HK-2 (cell line): ENCODE measurements around the gene EGFL6.

ENCODE experiments used
- DNase-seq: peaks from one replicate; pipeline ENCODE4 v3.0.0-alpha.2; 2018; ENCODE audit not compliant: unreplicated experiment

The EGFL6 gene, protein sequence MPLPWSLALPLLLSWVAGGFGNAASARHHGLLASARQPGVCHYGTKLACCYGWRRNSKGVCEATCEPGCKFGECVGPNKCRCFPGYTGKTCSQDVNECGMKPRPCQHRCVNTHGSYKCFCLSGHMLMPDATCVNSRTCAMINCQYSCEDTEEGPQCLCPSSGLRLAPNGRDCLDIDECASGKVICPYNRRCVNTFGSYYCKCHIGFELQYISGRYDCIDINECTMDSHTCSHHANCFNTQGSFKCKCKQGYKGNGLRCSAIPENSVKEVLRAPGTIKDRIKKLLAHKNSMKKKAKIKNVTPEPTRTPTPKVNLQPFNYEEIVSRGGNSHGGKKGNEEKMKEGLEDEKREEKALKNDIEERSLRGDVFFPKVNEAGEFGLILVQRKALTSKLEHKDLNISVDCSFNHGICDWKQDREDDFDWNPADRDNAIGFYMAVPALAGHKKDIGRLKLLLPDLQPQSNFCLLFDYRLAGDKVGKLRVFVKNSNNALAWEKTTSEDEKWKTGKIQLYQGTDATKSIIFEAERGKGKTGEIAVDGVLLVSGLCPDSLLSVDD

DNA sequence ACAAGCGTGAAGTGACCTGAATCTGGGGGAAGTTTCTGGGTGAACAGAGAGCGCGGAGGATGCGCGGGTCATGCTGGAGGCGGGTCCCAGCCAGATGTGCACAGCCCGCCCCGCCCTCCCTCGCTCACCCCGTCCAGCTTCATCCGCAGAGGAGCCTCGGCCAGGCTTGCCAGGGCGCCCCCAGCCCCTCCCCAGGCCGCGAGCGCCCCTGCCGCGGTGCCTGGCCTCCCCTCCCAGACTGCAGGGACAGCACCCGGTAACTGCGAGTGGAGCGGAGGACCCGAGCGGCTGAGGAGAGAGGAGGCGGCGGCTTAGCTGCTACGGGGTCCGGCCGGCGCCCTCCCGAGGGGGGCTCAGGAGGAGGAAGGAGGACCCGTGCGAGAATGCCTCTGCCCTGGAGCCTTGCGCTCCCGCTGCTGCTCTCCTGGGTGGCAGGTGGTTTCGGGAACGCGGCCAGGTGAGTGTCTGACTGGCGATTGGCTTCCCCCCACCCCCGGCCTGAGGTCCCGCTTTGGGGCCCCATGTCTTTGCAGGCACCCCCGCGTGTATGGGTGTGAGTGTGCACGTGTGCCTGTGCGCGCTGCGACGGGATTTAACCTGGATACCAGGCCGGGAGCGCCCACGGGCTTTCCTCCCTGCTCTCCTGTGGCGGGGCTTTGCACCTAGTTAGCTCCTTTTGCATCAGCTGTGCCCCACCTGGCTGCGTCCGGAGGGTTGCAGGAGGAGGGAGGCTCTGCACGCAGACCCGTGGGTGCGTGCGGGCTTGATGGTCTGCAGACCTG, at the start of gene EGFL6:
Gene EGFL6 (plus strand): TSS at position 123 of the 782 bp plus-strand sequence. CDS start 261 bp downstream, at position 384.
- DNase-seq = no peak

DNA sequence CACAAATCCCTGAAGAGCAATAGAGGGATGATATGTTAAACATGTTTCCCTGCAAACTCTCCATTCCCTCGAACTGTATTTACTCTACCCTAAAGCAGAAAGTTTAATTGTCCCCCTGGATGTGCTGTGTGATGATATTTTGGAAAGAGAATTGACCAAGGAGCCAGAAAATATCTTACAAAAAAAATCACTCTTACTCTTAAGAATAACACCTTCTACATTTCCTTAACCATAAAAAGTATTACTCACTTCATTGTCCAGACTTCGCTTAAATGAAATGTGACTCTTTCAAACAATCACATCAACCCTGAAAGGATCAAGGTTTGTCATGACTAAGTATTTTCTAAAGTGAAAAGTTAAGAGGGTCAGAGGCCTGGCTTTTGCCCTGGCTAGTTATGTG, 49.0 kb upstream of the EGFL6 start:
- no peak for DNase-seq

DNA sequence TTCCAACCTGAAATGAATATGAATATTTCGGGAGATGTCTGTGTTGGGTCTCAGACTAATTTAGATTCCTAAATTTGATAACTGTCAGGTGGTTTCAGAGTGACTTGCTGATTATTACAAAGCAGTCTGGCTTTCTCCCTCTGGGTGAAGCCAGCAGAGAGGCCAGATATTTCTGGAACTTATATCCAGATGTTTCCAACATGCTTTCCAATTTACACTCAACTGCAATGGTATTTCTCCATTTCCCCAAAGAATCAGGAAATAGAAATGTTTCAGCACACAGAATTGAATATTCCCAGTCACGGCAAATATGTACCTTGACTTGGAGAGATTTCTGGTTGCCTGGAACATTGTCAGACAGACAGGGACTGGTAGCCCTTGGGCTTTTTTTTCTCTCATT, 48.5 kb upstream of the EGFL6 start:
- DNase-seq = no peak

DNA sequence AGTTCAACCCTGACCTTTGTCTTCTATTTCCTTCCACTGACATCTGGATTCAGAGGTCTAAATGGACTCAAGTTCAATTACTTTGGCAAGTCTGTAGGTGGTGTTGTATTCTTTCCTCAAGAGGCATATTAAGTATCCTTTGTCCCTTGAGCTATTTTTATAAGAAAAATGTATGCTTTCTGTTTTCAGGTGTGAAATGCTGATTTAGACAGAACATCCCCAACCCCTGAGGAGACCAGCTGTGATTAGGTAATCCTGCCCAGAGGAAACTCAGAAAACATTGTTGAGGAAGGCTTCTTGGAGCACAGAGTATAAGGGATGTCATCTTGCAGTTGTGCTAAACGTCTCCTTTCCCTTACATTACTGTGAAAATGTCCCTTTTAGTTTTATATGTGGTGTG, 46.6 kb upstream of the EGFL6 start:
- no peak for DNase-seq

DNA sequence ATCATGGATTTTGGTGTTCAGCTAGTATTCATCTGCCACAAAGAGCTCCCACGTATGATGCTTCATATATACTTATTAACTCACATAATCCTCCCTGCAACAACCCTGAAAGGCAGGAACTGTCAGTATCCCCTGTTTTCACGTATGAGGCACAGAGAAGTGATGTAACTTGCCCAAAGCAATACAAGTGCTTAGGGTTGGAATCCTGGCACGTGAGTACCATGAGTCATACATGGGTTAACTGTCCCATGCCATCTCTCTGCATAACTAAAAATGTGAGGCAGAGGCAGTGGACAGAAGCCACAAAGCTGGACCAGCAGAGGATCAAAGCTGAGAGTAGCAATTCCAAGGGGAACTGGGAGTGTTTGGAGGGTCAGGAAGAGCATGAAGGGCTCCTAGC, 35.7 kb upstream of the EGFL6 start:
- peak; percentile 2 for DNase-seq

DNA sequence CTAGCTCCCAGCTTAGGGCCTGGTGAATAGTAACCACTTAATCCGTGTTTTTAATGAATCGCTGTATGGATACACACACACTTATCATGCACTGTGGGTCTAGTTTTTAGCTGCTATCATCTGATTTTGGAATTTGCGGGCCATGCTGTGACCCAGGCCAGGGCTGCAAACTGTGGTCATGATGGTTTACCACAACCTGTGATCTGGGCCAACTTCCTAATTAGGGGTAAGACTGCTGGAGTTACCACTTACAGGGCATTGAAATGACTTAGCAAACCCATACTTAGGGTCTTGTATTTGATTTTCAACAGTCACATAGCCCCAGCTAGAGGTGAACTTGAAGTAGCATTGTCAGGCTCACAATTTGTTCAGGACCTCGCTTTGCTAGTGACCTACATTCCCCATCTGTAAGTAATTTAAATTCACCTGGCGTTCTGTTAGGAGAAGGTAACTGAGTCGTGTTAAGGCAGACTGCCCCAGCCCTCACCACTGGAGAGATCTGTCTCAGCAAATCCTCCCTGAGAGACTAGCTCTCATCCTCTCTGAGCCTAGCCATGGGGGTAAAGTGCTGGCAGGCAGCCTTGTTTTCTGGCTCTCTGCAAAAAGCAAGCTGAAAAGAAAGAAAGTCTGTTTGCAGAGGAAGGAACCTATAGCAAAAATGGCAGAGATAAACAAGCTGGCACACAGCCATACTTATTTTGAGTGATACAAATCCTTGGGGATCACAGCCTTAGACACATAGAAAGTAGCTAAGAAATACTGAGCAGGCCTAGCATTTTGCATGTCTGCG, 33.8 kb upstream of the EGFL6 start:
- no peak for DNase-seq

DNA sequence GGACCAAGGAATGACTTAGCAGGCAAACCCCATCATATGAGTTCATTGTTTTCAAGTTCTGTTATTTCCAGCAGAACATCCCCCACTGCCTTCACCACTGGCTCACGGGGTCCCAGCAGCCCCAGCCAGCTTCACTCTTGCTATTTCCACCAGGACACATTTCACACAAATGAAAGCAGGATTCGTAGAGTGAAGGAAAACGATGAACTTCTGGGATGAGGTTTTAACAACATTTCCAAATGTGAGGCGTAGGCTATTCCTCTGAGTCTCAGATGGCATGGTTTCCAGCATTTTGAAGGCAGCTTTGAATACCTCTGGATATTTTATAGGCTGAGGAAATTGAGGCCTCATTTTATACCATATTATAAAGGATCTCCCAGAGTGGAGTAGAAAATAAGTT, 32.9 kb upstream of the EGFL6 start:
- DNase-seq = no peak

DNA sequence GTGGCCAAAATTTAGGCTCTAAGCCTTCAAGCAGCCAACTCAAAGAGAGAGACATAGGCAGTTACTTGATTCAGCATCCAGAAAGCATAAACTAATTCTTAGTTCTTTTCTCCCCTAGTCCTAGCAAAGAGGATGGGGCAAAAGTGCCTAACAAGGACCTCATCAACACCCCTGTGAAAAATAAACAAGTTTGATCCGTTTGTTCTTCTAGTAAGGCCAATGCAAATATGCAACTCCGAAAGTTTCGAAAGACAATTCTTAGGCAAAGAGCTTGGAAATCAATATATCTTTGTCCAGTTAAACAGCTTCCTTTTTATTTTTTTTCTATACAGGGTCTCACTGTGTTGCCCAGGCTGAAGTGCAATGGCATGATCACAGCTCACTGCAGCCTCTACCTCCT, 31.0 kb upstream of the EGFL6 start:
- no peak for DNase-seq

DNA sequence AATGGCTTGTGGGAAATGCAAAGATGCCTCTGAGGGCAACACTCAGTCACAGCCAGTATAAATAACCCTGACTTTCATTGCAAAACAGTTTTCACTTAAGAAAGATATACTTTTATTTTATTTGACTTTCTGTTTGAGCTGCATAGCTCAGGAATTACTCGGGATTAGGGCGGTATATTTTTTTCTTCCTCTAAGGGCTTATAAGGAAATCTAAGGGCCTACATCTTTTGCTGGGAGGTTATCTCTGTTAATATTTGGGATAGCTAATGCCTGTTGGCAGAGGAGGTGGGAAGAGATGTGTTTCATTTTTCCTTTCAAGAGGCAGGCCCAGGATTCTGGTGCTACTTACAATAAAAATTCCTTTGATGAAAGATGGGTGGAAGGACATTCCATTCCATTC, 28.8 kb upstream of the EGFL6 start:
- no peak for DNase-seq

DNA sequence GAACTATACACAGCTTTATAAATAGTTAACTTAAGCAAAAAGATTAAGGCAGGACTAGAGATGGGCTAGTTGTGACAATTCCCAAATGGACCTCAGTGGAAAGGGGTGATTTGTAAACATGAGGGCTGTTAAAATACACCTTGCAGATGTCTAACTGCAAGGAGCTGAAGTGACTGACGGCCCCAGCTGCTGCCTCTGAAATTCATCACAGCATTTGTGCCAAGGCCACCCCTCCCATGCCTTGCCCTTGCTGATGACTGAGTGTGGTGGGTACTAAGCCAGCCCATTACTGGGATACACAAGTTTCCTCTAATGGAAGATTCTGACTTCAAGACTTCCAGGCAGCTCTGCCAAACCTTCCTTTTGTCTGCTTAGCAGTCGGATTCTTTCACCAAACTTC, 23.7 kb upstream of the EGFL6 start:
- no peak for DNase-seq

DNA sequence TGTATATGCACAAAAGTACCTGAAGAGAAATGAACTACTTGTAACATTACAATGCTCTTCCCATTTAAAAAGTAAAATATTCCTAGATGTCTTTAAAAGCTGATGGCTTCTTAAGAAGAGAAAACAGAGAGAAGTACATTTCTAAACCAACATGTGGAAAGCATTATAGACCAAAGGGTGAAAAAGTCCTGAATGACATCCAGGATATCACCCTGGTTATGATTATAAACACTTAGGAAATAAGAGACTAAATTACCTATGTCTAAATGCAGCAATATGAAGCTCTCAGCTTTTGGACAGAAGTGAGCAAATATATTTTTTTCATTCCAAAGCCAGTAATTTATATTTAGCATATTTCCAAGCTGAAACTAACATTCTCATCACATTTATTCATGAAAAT, 21.7 kb upstream of the EGFL6 start:
- DNase-seq = no peak

DNA sequence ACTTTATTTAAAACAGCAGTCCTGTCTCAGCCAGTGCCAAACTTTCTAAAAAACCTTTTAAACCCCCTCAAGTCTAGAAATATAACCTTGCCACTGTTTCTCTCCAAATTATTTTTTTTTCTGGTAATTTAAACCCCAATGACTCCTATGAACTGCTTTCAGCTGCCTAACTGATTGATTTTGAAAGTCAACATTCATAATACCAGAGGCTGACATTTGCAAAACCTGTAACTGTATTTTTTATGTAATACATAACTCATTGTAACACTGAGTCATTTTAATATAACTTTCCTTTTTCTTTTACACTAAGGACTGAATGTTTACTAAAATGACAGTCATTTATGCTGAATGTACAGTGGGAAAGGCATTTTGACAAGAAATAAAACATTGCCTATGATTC, 19.1 kb upstream of the EGFL6 start:
- DNase-seq = no peak

DNA sequence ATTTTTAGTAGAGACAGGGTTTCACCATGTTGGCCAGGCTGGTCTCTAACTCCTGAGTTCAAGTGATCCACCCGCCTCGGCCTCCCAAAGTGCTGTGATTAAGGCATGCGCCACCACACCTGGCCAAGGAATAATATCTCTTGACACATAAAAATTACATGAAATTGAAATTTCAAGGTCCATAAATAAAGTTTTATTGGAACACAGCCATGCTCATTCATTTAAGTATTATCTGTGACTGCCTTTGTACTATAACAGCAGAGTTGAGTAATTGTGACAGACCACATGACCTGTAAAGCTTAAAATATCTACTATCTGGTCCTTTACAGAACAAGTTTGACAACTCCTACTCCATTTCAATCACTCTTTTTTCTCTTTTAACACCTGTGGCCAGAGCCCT, 17.8 kb upstream of the EGFL6 start:
- no peak for DNase-seq

DNA sequence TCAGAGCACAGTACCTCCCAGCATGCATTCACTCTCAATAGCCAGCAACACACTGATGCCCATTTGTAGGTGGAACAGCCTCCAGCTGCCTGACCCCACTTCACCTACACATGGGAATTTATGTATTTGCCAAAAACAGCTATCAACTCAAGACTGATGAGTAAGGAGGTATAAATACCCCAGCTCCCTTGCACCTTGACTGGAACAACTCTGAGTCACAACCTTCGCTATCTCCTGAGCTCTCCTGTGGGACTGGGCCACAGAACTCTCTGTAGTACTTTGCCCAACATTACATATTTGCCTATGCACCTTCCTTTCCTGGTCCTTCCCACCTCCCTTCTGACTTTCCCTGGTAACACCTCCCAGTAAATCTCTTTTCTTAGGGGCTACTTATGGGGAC, 16.5 kb upstream of the EGFL6 start:
- DNase-seq = no peak

DNA sequence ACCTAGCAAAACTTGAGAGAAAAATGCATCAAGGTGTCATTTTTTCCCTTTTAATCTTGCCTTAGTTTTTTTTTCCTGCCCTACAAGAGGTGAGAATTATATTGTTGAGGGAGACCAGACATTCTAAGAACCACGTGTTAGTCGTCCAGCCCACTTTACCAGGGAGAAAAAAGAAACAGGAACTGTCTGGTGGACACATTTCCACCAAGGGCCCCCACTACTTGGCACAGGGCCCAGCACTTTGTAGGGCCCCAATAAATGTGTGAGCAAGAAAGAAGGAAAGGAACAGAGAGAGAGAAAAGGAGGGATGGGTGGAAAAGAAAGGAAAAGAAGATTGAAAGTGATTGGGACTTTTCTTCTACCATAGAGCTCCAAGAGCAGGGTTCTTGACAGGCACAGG, 3.9 kb upstream of the EGFL6 start:
- DNase-seq = no peak

DNA sequence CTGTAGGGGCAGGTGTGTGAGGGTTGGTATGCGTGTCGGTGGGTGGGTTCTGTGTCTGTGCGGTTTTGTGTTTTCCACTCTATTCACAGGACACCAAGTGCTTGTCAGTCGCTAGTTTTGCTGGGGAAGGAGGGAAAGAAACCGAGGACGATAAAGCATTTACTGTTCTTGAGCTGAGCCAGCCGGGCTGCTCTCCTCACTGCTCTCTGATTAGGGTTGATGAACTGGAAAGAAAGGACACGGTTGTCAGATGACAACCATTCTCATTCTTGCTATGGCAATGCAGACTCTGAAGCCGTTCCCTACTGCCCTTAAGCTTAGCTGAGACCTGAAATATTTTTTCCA, 832 bp downstream of the EGFL6 start:
- no peak for DNase-seq

DNA sequence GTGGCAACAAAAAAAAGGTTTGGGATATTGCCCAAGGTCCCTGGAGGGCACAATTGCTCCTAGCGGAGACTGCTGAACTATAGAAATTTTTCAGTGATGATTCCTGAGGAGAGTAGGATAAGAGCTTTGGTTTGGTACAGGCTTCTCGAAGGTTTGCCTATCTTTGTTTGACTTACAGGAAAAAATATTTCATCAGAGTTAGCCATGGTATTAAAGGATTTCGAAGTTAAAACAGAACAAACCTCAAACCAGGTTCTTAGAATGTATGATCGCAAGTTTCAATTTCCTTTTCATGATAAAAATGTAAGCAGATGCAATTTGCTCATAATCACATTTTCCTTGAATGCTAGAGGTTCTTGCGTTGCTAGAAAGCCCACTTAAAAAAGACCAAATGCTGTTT, 1.7 kb downstream of the EGFL6 start:
- DNase-seq = no peak

DNA sequence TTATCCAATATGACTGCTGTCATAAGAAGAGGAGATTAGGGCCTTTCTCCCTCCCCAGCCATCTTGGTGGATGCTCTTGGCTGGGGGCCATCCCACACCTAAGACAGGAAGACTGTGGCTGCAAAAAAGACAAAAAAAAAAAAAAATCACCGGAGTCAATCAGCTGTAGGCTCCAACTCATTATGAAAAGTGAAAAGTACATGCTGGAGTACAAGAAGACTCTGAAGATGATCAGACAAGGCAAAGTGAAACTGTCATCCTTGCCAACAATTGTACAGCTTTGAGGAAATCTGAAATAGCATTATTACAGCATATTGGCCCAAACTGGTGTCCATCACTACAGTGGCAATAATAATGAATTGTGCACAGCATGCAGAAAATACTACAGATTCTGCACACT, 5.2 kb downstream of the EGFL6 start:
- no peak for DNase-seq

DNA sequence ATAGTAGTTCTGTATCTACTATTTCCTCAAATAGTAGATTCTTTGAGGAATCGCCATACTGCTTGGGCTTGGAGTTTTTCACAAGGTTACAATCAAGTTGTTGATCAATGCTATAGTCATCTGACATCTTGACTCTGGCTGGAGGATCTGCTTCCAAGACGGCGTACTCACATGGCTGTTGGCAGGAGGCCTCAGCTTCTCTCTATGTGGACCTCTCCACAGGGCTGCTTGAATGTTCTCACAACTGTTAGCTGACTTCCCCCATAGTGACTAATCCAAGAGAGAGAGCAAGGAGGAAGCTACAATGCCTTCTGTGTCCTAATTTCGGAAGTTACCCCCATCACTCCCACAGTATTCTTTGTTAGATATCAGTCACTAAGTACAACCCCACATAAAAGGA, 10.3 kb downstream of the EGFL6 start:
- no peak for DNase-seq

DNA sequence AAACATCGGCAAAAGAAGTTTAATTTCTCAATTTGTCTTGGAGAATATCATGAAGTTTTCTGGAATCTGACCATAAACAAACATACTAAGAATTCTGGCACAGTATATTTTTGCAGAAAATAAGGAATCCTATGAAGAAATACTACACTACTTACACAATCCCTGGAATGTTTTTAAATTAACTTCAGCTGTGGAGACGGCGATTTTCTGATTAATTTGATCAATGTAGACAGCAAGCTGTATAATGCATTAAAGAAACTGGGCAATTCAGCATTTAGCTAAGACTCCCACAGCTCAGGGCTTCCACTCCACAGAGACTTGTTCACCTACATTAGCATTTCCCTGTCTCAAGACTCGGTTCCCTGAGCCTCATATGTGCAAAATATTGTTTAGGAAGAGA, 12.2 kb downstream of the EGFL6 start:
- no peak for DNase-seq

DNA sequence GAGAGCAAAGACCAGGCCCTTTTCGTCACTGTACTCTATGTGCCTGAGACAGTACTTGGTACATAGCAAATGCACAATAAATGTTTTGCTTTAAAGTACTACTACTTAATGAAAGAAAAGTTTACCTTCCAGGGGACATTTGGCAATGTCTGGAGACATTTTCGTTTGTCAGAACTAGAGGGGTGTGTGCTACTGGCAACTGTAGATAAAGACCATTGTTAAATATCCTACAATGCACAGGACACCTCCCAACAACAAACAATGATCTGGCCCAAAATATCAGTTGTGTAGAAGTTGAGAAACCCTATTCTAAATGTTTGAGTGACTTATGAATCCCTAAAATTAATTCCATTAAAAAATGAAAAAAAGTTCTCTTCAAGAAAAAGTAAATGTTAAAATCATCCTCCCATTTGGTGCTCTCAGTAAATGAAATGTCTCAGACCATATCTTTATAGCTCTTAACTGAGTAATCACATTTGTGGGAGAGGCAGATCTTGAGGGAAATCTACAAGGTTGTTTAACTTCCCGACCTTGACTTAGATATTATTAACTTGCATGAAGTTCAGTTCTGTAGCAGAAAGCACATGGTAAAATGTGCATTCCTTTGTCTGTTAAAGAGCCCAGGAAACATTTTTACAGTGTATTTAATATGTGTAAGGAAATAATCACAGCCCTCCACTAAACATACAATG, 18.5 kb downstream of the EGFL6 start:
- no peak for DNase-seq

DNA sequence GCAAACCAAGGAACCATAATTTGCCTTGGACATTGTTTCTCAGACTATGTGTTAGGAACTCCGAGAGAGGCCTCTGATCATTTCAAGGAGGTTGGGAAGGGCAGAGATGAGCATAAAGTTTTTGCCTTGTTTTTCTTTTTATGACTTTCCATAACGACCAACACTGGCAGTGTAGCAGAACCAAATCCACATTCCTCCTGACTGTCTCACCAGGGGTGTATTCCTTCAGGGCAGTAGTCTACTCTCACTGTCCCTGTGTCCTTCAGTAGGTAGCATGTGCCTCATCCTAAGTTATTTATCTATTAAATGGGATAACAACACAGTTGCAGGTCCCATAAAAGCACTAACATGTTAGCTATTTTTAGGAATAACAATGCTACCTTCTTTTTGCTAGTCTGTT, 20.8 kb downstream of the EGFL6 start:
- DNase-seq = no peak
